G401 (cell line): ENCODE data around the gene MVB12B. TPM values are rescaled to one million over a fixed set of nuclear protein-coding genes. Genes with fewer than 3 reads are reported as not detected.

ENCODE experiments used
- DNase-seq: peaks from one replicate; pipeline ENCODE4 v3.0.0-alpha.2; 2015; ENCODE audit warnings: low spot score
- in situ Hi-C: cut with HindIII; loops from 2 replicates; pipeline ENCODE4 v1.10.0; 2016; ENCODE audit warnings: low sequenced_read_pairs, mixed read lengths
- total RNA-seq: library from RNA; depleted of rRNA; stranded (reverse); fragments of >200 nt; shearing (Covaris generic); gene quantifications from 2 replicates; pipeline ENCODE4 v1.2.3, GENCODE V29; 2014

MVB12B gene
- total RNA-seq, 1 experiment from 2014 or later = 7.0 TPM

- no peak for DNase-seq
- in situ Hi-C loops = no loop called here
Measured at GRCh38 chr9:126348911-126349550, 22.4 kb downstream of the MVB12B start.

- no peak for DNase-seq
- in situ Hi-C loops = no loop called here
Measured at GRCh38 chr9:126354887-126355770, 28.5 kb downstream of the MVB12B start.

GRCh38 chr9:126357074-126357473, 30.4 kb downstream of the MVB12B start:
- in situ Hi-C loops = no loop called here

GRCh38 chr9:126360073-126360472, 33.4 kb downstream of the MVB12B start:
- in situ Hi-C loops = no loop called here
- no peak for DNase-seq

More at GRCh38 chr9:126357074-126357473, 30.4 kb downstream of the MVB12B start:
- no peak for DNase-seq

- DNase-seq = no peak
- in situ Hi-C loops = no loop called here
Measured at GRCh38 chr9:126361810-126362238, 35.2 kb downstream of the MVB12B start.

GRCh38 chr9:126363250-126363649, 36.6 kb downstream of the MVB12B start:
- in situ Hi-C loops = no loop called here
- DNase-seq = no peak

GRCh38 chr9:126363847-126364671, 37.4 kb downstream of the MVB12B start:
- in situ Hi-C loops = no loop called here
- no peak for DNase-seq

GRCh38 chr9:126365780-126366179, 39.2 kb downstream of the MVB12B start:
- no peak for DNase-seq
- in situ Hi-C loops = no loop called here

GRCh38 chr9:126366366-126367011, 39.9 kb downstream of the MVB12B start:
- in situ Hi-C loops = no loop called here
- DNase-seq = peak; percentile 40

- in situ Hi-C loops = no loop called here
Measured at GRCh38 chr9:126367139-126367538, 40.5 kb downstream of the MVB12B start.

GRCh38 chr9:126367616-126368015, 41.0 kb downstream of the MVB12B start:
- no peak for DNase-seq
- in situ Hi-C loops = no loop called here

More at GRCh38 chr9:126367139-126367538, 40.5 kb downstream of the MVB12B start:
- no peak for DNase-seq

- DNase-seq = no peak
- in situ Hi-C loops = no loop called here
Measured at GRCh38 chr9:126368020-126368419, 41.4 kb downstream of the MVB12B start.

- in situ Hi-C loops = no loop called here
Measured at GRCh38 chr9:126371007-126371870, 44.6 kb downstream of the MVB12B start.

GRCh38 chr9:126372716-126373115, 46.1 kb downstream of the MVB12B start:
- in situ Hi-C loops = no loop called here
- no peak for DNase-seq

More at GRCh38 chr9:126371007-126371870, 44.6 kb downstream of the MVB12B start:
- peak; percentile 55 for DNase-seq

- in situ Hi-C loops = no loop called here
- DNase-seq = no peak
Measured at GRCh38 chr9:126373241-126373640, 46.6 kb downstream of the MVB12B start.

- no peak for DNase-seq
- in situ Hi-C loops = no loop called here
Measured at GRCh38 chr9:126374366-126374781, 47.7 kb downstream of the MVB12B start.

GRCh38 chr9:126375386-126375785, 48.8 kb downstream of the MVB12B start:
- in situ Hi-C loops = no loop called here
- DNase-seq = no peak
